Parathyroid adenoma (tissue), 2 donors: ENCODE results near the gene ZER1.
"Not testable (repeated sequence)": the region's sequence is repeated elsewhere in the genome, so short reads cannot be mapped to it uniquely, and the experiment has no call there.

Experiments used
- H2AFZ ChIP-seq: fragments of 300-600 bp; sonication (generic); one replicate; pipeline ENCODE4 v1.7.0; 2017; ENCODE audit warnings: antibody characterized with exemption, mild to moderate bottlenecking
- H3K27ac ChIP-seq: fragments of 300-600 bp; sonication (generic); one replicate; pipeline ENCODE4 v1.7.0; 2017
- H3K27me3 ChIP-seq: fragments of 300-600 bp; sonication (generic); one replicate; pipeline ENCODE4 v1.7.0; 2017; ENCODE audit warnings: low read length; ENCODE audit not compliant: control insufficient read depth, insufficient read depth
- H3K36me3 ChIP-seq: fragments of 300-600 bp; sonication (generic); one replicate; pipeline ENCODE4 v1.7.0; 2017; ENCODE audit warnings: low read length; ENCODE audit not compliant: control insufficient read depth, insufficient read depth
- H3K4me1 ChIP-seq: fragments of 300-600 bp; sonication (generic); one replicate; pipeline ENCODE4 v1.7.0; 2017; ENCODE audit warnings: control low read depth
- H3K4me2 ChIP-seq: fragments of 300-600 bp; sonication (generic); one replicate; pipeline ENCODE4 v1.7.0; 2017; ENCODE audit warnings: low read length
- H3K4me3 ChIP-seq: fragments of 300-600 bp; sonication (generic); one replicate; pipeline ENCODE4 v1.7.0; 2017; ENCODE audit warnings: low read depth, low read length
- H3K79me2 ChIP-seq: fragments of 300-600 bp; sonication (generic); one replicate; pipeline ENCODE4 v1.7.0; 2017; ENCODE audit warnings: control low read depth
- H3K9ac ChIP-seq: fragments of 300-600 bp; sonication (generic); one replicate; pipeline ENCODE4 v1.7.0; 2017; ENCODE audit warnings: mild to moderate bottlenecking
- H3K9me3 ChIP-seq: fragments of 300-600 bp; sonication (generic); one replicate; pipeline ENCODE4 v1.7.0; 2017; ENCODE audit warnings: low read length; ENCODE audit not compliant: control insufficient read depth
- TF ChIP-seq, protein P1 (sequence below): fragments of 300-600 bp; sonication (generic); IDR thresholded peaks from one replicate; pipeline ENCODE4 v1.7.0; 2017; ENCODE audit warnings: antibody characterized with exemption, mild to moderate bottlenecking
- donor health status: primary hyperparathyroidism.

ZER1 gene

DNA sequence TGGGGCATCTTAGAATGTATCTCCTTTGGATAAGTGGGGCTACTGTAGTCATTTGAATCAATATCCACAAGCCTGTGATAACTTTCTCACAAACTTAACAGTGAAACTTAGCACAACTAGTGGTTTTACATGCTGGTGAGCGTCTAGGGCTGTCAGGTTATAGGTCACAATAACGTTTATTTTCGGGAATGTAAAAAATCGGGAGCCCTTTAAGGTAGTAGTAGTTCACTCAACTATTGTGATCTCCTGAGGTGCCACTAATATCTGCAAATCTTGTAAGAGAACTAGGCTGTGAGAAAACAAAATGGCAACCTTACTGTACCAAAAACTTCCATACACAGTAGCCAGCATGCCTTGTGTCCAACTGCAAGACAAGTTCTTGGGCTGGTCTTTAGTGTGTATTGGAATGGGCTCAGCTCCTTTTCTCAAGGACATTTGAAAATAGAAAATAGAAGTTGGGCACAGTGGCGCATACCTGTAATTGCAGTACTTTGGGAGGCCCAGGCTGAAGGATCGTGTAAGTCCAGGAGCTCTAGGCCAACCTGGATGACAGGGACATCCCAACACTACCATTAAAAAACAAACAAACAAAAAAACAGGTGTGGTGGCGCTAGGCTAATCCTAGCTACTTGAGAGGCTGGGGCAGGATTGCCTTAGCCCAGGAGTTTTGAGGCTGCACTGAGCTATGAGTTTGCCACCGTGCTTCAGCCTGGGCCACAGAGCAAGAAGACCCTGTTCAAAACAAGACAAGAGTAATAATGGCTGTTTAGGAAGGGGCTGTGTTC, 74.6 kb downstream of the ZER1 start:
- Histone ChIP-seq H3K27ac (no peak overlapping the region), H3K36me3 (no peaks in the 10 kb centered on the region), H3K4me3 (no peak overlapping the region), H2AFZ (no peak overlapping the region), H3K79me2 (no peaks in the 10 kb centered on the region), H3K9me3 (no peaks in the 10 kb centered on the region), H3K9ac (no peak overlapping the region), H3K4me2 (no peak overlapping the region), H3K4me1 (no peaks in the 10 kb centered on the region), H3K27me3 (no peaks in the 10 kb centered on the region)
- TF ChIP-seq, protein P1, sequence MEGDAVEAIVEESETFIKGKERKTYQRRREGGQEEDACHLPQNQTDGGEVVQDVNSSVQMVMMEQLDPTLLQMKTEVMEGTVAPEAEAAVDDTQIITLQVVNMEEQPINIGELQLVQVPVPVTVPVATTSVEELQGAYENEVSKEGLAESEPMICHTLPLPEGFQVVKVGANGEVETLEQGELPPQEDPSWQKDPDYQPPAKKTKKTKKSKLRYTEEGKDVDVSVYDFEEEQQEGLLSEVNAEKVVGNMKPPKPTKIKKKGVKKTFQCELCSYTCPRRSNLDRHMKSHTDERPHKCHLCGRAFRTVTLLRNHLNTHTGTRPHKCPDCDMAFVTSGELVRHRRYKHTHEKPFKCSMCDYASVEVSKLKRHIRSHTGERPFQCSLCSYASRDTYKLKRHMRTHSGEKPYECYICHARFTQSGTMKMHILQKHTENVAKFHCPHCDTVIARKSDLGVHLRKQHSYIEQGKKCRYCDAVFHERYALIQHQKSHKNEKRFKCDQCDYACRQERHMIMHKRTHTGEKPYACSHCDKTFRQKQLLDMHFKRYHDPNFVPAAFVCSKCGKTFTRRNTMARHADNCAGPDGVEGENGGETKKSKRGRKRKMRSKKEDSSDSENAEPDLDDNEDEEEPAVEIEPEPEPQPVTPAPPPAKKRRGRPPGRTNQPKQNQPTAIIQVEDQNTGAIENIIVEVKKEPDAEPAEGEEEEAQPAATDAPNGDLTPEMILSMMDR = no peak

DNA sequence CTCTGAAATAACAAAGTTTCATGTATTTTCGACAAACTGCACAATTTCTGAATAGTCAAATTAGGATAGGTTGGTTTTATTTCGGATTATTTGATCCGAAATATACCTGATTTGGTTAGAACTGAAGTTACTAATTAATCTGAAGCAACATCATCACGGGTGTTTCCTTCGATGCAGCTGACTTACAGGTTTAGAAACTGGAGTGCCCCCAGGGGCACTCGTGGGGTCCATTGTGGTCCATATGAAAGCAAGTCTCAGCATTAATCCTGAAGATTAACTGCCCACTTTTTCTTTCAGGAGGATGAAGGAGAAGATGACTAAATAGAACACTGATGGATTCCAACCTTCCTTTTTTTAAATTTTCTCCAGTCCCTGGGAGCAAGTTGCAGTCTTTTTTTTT, 77.4 kb downstream of the ZER1 start:
- Histone ChIP-seq H2AFZ (no peak overlapping the region), H3K36me3 (no peaks in the 10 kb centered on the region), H3K4me1 (no peaks in the 10 kb centered on the region), H3K27me3 (no peaks in the 10 kb centered on the region), H3K27ac (no peak overlapping the region), H3K79me2 (peaks cover 5% of the 10 kb centered on the region), H3K9ac (no peak overlapping the region), H3K9me3 (no peaks in the 10 kb centered on the region), H3K4me3 (no peak overlapping the region), H3K4me2 (no peak overlapping the region)
- TF ChIP-seq, protein P1 = no peak

DNA sequence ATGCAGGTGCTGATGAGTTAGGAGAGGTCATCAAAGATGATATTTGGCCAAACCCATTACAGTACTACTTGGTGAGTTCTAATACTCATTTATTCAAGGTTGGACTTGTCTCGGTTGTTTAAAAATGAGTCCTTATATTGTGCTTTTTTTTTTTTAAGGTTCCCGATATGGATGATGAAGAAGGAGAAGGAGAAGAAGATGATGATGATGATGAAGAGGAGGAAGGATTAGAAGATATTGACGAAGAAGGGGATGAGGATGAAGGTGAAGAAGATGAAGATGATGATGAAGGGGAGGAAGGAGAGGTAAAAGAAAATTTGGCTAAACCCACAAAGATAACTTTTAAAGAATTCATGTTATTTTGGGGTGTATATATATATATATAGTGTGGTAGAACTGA, 78.0 kb downstream of the ZER1 start:
- not testable (repeated sequence) for H3K4me1 ChIP-seq, H3K79me2 ChIP-seq, H3K9ac ChIP-seq, H3K4me2 ChIP-seq, H3K27me3 ChIP-seq, H3K9me3 ChIP-seq, H3K4me3 ChIP-seq, H3K36me3 ChIP-seq, H2AFZ ChIP-seq, H3K27ac ChIP-seq

DNA sequence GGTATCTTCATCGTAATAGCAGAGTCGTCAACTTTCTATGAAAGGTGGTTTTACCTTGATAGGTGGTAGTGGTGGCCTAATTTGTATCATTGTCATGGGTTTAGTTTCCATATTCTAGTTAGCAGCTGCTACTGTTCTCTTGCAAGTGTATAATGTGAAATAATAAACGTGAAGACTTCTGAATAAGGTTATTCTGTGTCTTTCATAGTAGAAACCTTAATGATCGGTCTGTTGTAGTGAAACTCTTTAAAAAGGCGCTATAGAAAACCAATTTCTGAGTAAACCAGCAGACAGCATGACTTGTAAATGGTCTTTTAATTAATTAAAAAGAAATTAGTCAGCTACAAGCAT, 81.1 kb downstream of the ZER1 start:
- Histone ChIP-seq H3K4me2 (peak overlapping the region; percentile 82), H3K4me1 (no peaks in the 10 kb centered on the region), H3K4me3 (peak overlapping the region; percentile 61), H3K27me3 (no peaks in the 10 kb centered on the region), H3K79me2 (peaks cover 5% of the 10 kb centered on the region), H3K9me3 (no peaks in the 10 kb centered on the region), H3K36me3 (no peaks in the 10 kb centered on the region), H3K9ac (no peak overlapping the region), H3K27ac (peak overlapping the region; percentile 12), H2AFZ (no peak overlapping the region)
- TF ChIP-seq, protein P1 = no peak

DNA sequence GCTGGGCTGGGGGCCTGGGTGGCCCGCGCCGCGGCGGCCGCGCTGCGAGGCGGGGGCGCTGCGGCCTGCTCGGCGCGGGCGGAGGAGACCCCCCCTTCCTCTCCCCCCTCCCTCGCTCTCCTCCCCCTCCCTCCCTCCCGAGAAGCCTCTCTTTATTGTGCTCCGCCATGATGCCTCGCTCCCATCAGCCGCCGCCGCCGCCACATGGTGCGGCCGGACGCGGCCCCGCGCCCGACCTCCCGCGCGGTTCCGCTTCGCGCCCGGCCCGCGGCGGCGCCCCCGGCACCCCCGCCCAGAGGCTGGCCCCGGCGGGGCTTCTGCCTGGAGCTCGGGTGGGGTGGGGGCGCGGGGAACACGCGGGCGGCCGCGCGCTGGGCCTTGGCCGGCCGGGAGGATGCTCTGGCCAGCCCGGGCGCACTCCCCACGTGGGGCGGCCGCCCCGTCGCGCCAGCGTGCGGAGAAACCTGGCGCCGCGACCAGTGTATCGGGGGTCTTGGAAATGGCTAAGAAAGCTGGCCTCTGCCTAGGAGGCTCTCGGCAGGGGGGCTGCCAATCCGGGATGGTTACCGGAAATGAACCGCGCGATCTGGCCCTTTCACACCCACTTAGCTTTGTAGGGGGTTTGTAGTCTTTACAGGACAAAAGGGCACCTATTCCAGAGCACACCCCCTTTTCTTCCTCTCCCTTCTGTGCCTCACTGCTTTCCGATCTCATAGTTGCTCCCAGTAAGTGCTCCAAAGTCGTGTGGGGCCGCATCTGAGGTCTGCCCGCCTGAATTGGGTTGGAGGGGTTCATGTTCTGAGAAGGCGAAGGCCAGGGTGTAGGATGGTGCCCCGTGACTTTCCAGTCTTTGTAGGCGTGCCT, 81.7 kb downstream of the ZER1 start:
- Histone ChIP-seq H2AFZ (no peak overlapping the region), H3K4me1 (no peaks in the 10 kb centered on the region), H3K4me2 (peak overlapping the region; percentile 82), H3K9ac (no peak overlapping the region), H3K9me3 (no peaks in the 10 kb centered on the region), H3K36me3 (no peaks in the 10 kb centered on the region), H3K4me3 (peak overlapping the region; percentile 61), H3K27ac (peak overlapping the region; percentile 12), H3K79me2 (peaks cover 5% of the 10 kb centered on the region), H3K27me3 (no peaks in the 10 kb centered on the region)
- TF ChIP-seq, protein P1 = no peak
